Stimulated activated CD8-positive, alpha-beta memory T cell treated with anti-CD3 and anti-CD28 coated beads, Interleukin-12 subunit alpha, Interleukin-12 subunit beta, amount 100 ng/mL, for 1 hour (primary cell): ENCODE measurements around the gene CHI3L2.
A peak's percentile ranks its signal among the peaks of the same experiment; 100 is the strongest.

Experiments
- DNase-seq: peaks from one replicate; pipeline ENCODE4 v3.0.0-alpha.2; 2020; ENCODE audit warnings: low read depth

The CHI3L2 gene

DNA sequence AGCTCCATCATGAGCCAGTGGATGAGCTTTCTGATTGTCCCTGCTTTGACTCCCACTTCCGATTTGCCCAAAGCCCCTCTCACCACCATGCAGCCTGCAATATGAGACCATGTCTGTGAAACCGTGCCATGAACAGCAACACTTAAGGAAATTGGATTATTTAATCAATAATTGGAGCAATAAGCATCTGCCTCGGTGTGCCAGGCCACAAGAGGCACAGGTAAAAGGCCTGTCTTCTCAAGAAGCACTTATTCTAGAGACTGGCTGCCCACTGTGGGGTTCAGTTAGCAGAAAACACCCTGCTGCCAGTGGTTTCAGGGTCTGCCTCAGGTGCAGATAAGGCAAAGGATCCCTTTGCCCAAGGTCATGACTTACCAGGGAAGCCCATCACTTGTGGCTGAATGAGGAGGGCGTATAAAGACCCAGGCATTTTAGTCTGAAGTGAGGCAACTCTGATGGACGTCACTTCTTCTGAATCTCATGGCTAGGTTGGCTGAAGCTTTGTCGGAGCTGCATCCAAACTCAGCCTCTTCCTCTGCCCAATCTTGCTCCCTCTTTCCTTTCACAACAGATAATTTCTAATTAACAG is 7.1 kb upstream of the CHI3L2 start:
- no peak for DNase-seq

DNA sequence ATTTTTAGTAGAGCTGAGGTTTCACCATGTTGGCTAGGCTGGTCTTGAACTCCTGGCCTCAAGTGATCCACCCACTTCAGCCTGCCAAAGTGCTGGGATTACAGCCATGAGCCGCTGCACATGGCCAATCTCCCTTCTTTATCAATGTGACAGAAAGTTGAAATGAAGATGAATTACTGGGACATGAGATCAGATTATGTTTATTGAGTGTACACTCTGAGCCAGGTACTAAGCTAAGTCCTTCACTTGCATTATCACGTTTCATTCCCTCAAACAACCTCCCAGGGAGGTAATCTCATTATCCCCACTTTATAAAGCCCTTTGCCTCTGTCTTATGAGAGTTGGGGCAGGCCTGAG is 6.3 kb upstream of the CHI3L2 start:
- DNase-seq: no peak

DNA sequence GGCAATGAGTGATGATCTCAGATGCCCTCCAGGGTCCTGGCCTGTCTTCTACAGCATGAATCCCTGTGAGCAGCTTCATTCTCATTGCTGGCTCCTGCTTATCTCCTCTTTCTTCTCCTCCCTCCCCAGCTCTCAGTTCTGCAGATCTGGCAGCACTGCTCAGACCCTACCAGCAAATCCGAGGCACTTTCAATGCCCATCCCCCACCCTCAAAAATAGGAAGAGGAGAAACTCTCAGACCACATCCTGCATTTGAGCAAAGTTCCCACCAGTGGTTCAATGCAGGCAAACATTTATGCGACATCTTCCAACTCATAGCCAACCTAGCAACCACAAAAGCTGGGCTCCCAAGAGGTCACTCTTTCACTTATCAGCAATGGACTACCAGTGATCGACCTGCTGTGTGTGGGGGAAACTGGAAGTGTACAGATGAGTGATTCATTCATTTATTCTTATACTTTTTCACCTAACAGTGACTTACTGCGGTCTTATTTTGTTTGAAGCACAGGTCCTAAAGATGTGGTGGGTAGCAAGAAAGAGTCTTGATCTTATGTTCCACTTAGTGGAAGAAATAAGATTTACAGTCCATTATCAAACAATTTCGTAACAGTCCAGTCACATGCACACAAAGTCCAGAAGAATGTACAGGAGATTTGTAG is 5.8 kb upstream of the CHI3L2 start:
- DNase-seq: no peak

DNA sequence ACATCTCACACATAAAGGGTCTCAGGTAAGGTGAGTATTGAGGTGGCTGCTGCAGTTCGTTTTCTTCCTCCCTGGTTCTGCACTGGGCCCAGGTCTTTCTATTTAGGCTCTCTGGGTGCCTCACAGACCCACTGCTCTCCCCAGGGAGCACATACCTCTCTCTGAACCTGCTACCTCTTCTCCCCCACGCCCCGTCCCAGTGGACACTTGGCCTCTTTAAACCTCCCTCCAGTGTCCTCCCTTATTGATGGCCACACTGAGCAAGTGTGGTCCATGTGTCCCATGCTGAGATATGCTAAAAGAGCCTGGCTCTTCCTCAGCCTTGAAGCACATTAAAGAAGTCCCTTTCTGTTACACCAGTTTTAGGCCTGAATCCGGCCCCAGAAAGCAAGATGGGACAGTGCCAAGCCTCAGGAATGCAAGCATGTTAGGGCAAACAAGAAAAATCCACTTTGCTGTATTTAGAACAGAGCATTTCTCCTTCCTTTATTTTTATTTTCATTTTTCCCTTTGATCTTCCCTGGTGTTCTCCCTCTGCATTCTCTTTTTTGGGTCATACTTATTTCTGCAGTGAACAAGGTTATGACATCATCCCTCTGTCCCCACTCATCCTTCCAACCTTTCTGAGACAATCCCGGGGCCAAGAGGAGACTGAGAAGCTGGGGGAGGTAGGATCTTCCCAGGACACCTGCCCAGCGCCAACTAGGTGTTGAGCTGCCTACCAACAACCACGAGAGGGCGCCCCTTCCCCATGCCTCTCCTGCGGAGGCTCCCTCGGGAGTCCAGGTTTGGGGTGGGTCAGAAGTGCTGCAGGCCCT is 5.0 kb upstream of the CHI3L2 start:
- DNase-seq: peak; percentile 69

DNA sequence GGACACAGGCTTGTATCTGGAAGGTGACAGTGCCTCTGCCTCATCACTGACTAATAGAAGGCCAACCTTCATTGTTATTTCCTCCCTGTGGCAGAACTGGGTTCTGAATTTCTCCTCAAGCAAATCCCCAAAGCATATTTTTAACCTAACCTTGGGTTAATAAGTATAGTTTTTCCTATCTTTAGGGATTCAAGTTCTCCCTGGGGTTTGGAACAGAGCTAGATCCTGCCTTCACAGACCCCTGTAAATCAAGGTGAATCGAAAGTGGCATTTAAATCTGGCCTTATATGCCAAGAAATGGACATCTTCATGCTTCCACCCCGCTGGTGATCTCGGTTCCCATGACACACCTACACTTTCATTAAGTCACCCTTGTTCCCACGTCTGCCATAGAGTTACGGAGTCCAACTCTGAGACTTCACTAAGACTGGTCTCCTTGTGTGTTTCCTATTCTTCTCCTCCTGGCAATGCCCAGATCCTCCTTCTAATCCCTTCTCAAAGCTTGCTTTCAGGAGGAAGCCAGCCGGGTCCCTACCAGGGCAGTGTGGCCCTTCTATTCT is 4.3 kb upstream of the CHI3L2 start:
- DNase-seq: no peak

DNA sequence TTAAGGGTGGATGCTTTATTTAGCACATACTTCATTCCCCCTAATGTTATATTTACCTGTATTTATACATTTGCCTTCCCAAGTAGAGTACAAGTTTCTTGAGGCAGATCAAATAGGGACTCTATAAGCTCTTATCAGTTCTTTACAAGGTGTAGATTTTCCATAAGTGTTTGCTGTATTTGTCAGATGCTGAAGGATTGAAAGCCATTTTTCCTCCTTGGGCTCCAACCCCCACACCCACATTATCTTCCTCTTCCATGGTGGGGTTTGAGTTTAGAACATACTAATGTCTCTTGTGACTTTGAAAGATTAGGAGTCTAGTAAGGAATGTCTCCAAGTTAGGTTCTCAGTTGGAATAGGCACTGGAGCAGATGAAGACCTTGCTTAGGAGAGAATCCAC is 2.4 kb upstream of the CHI3L2 start:
- no peak for DNase-seq

DNA sequence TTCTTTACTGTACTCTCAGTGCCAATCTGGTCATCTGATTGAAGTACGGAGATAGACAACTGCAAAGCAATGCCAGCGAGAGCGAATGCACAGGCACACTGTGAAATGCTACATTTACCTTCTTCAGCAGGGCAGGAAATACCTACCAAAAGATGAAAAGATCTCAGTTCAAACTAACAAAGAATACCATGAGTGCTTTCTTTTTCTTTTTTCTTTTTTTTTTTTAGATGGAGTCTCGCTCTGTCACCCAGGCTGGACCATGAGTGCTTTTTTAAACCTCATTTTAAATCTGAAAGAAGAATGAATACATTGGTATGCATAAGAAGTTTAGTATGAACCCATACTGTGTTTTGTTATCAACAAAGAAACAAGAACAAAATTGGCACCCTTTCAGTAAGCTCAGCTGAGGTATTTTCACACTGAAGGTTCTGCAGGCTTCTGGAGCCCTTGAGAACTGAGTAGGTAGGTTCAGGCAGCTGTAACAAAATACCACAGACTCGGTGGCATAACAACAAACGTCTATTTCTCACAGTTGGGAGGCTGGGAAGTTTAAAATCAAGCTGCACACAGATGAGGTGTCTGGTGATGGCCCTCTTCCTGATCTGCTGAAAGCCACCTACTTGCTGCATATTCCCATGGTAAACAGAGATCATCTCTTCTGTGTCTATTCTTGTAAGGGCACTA is 1.7 kb upstream of the CHI3L2 start:
- no peak for DNase-seq

DNA sequence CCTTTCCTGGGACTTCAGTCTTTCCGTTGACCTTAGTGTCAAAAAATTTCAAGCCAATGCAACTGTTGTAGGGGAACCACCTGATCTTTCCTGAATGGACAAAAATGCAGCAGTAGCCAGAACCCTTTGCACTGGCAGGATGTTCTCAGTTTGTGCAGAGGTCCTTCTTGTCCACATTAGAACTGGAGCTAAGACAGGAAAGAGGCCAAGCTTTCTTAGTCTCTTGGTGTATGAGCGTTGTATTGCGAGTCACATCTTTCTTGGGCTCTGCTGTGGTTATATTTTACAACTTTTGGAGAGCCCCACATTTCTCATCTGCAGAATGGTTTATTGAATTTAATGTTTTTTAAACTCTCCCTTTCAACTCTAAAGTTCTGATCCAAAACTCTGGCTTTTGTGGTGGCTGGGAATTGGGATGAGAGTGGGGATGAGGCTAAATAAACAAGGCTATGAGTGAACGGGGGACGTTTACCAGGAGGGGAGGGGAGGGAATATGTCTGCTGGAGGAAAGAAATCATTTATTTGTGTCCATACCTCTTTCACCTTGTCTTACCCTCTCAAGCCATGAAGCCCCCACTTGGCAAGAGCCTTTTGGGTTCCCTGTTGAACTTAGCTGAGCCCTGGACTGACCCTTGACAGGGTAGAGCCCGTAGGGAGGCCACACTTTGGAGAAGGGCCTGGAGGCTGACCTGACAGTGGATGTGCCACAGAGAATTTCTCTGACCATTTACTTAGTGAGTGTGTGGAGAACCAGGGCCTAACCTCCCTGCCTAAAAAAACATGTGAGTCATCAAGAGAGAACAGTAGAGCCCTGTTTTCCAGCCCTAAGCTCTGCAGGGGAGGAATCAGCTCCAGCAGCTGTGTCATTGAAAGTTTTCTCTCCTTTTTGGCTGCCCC is 586 bp downstream of the CHI3L2 start:
- DNase-seq: no peak

DNA sequence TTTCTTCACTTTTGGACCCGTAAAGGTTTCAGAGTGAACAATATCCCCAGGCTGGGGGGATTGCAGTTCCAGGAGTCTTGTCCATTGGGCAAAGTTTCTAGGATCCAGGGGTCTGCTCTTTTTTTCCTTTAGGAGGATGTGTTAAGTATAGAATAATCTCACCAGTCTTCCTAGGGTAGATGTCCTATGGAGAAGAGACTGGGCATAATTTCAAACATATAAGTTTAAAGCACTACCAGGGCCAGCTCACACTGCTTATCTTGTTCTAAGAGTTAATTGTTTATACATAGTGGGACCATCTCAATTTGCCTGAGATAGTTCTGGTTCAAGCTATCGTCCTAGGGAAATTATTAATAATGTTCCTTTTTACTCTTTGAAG is 1.2 kb downstream of the CHI3L2 start:
- no peak for DNase-seq

DNA sequence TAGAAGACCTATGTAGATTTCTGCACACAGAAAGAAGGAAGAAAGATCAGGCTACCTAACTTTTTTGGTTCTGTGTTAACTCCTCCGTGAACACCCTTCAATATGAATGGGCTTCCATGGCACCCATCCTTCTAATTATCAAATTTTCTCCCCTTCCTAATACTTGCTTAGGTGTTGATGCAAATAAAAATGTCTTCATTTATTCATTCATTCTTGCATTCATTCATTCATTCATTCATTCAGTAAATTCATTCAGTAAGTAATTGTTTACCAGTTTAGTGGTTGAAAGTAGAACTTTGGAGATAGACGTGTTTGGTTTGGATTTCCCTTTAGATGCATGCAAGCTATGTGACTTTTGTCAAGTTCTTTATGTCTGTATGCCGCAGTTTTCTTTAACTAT is 4.6 kb downstream of the CHI3L2 start:
- DNase-seq: no peak

DNA sequence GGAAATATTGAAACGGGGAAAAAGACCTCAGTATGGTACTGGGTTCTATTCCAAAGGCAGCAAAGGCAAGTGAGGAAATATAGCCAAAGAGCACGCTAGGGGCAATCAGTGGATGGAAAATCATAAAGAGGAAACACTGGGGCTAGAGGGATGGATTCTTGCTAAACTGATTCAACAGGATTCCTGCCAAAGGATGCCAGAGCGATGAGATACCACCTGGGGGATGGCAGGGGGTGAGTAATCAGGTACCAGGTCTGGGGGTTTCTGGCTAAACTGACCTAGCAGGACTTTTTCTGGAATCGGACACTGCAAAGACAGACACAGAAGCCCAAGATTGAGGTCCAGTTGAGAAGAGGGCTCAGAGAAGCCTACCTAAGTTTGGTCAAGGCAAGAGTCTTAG is 6.7 kb downstream of the CHI3L2 start:
- DNase-seq: no peak

DNA sequence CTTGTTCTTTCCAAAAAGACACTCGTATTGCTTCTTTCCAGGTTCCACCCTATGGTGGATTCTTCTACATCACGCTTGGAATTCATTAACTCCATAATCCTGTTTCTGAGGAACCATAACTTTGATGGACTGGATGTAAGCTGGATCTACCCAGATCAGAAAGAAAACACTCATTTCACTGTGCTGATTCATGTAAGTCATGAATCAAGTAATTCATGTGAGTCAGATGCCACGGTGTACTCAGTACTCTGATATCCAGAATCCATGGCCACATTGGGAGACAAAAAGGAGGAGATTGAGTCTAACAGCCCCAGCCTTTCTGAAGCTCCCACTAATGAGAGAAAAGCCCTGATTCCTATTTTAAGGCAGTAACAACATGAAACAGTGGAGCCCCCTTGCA is 7.4 kb downstream of the CHI3L2 start:
- no peak for DNase-seq

DNA sequence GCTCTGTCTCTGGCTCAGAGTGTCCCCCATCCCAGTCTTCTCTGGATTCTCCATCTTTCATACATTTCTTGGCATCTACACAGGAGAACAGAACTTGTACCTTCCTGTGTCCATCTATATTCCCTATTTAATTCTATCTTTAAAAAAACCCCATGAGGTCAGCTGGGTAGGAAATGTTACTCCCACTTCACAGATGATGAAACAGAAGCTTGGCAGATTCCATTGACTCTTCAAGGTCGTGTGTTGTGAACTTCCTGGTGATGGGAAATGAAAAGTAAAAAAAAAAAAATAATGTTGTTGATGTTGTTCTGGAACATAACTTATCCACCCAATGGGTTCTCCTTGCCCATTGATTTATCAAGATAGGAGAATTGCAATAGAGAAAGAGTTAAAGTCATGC is 8.9 kb downstream of the CHI3L2 start:
- DNase-seq: no peak

DNA sequence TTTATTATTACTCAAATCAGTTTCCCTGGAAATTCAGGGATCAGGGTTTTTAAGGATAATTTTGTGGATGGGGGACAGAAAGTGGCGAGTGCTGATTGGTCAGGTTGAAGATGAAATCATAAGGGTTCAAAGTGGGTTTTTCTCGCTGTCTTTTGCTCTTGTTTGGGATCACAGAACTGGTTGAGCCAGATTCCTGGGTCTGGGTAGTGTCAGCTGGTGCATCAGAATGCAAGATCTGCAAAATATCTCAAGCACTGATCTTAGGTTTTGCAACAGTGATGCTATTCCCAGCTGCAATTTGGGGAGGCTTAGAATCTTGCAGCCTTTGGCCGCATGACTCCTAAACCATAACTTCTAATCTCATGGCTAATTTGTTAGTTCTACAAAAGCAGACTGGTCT is 9.3 kb downstream of the CHI3L2 start:
- DNase-seq: no peak

DNA sequence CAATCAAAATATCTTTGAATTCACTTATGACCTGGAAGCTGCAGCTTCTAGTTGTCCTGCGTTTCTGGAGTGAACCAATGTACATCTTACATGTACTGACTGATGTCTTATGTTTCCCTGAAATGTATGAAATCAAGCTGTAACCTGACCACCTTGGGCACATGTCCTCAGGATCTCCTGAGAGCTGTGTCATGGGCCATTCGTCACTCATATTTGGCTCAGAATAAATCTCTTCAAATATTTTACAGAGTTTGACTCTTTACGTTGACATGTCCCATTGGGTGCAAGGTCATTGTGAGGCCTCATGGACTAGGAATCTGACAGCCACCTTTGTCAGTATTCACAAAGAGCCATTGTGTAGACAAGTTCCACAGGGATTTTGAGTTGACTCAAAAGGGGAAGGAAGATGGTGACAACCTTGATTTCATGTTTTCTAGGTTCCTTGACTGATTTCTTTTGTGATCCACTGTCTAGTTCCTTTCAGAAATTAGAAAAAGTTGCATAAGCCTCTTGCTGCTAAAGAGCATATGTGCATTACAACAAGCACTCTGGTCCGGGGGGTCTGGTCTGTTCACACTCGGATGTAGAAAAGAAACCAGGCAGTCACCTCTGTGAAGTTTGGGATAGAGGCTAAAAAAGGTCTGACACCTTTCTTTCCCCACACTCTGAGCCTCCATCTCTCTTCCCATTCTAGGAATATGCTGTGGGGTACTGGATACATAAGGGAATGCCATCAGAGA is 10.7 kb downstream of the CHI3L2 start:
- no peak for DNase-seq

DNA sequence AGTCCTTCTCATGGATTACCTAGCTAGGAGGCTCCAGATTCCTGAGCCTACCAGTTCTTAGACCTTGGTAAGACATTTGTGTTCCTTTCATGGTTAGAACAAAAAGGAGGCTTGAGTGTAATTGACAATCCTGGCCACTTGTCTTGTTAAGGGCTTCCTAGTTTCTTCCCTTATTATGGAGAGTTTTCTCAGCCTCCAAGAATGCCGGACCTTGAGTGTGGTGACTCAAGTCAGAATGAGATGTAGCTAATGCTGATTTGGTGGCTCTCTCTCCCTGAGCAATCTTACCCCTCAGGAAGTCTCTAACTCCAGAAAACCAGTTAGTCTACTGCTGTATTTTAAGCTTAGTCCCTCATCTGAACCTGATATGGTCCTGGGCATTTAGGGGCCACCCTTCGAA is 14.3 kb downstream of the CHI3L2 start:
- no peak for DNase-seq

DNA sequence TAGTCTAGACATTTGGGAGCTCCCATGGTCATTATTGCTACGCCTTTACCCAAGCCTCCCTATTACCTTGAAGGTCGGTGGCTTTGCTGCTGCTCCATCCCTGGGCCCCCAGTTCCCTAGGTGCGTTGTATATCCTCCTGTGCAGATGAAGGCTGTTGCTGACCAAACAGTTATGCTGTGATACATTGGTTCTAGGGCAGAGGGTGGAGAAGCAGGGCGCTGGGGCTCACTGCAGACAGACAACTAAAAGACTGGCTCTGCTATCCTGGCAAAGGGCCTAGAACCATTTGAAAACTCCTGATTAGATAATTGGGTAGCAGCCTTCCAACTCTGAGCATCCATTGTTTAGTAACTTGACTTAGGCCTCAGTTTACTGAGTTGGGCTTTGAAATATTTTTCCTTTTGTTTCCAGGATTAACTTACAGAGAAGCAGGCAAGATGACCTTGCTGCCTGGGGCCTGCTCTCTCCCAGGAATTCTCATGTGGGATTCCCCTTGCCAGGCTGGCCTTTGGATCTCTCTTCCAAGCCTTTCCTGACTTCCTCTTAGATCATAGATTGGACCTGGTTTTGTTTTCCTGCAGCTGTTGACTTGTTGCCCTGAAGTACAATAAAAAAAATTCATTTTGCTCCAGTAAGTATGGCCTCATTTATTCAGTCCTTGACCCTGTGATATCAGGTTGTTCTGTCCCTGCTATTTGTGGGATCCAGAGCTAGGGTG is 15.5 kb downstream of the CHI3L2 start:
- DNase-seq: no peak

DNA sequence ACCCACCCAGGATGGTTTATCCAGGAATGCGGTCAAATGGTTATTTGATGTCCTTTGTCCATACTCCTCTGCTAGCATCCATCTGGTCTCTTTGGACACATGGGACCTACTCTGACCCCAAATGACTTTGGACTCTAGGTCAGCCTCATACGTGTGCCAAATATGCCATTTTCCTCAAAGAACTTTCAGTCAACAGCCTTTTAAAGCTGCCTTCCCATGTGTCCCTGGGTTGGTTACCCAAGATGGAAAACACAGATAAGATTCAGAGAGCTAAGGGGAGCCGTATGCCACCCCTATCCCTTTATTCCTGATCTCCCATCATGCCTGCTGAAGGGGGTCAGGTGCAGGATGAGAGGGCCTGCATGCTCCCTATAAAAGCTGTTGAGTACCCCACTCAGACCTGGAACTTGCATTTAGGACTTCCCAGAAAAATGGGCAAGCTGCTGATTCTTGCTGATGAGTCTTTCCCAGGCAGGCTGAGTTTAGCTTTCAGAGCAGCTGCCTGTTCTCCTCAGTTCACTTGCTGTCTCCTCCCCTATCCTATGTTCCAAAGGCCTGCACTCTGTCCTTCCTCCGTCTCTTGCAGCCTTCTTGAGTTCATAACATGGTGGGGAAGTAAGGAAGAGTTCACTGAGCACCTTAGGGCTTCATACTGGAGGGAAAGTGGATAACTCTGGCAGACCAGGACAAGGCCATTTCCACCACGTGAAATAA is 19.8 kb downstream of the CHI3L2 start:
- DNase-seq: no peak

DNA sequence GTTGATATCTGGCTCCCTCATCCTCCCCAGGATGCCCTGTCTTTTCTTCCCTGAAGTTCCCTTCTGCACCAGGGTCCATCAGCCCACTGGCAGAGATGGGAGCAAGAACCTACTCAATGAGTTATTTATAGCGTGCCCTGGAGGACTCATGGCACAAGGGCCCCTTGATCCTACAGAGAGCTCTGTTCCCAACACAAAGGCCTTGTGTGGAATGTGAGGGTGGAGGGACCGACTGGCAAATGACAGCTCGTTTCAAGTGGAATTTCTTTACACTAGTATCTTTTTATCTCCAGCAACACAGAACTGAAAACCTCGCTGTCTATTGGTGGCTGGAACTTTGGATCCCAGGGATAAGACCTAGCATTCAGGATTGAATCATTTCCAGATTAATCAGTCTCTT is 22.4 kb downstream of the CHI3L2 start:
- DNase-seq: no peak

DNA sequence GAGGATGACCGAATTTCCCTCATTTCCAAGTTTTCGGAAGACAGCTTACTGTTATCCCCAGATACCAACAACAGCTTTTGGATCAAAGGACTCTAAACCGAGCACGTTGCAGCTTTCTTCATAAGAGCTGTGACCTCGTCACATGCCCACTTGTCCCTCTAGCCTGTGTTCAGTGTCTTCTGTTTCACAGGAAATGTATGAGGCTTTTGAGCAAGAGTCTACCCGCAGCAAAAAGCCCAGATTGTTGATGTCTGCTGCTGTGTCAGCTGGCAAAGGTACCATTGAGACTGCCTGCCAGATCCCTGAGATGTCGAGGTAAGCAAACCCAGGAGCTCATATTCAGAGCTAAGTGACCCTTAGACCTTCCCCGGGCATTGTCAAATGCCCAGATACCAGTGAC is 24.1 kb downstream of the CHI3L2 start:
- DNase-seq: no peak
